Endodermal cell (in vitro differentiated cells): ENCODE results near the gene PTPRN2. TPM values are rescaled to one million over a fixed set of nuclear protein-coding genes. Genes with fewer than 3 reads are reported as not detected.

Source experiments
- DNase-seq: peaks from one replicate; pipeline ENCODE4 v3.0.0-alpha.2; 2017
- H3K27ac ChIP-seq: 2 replicates; pipeline ENCODE4 v1.5.1; 2013; ENCODE audit warnings: mild to moderate bottlenecking, low read depth, low read length, moderate library complexity
- H3K27me3 ChIP-seq: 2 replicates; pipeline ENCODE4 v1.6.1; 2013; ENCODE audit warnings: mild to moderate bottlenecking, low read length, moderate library complexity; ENCODE audit not compliant: insufficient read depth, control insufficient read depth, poor library complexity, severe bottlenecking
- H3K36me3 ChIP-seq: 2 replicates; pipeline ENCODE4 v1.7.0; 2013; ENCODE audit warnings: mild to moderate bottlenecking, low read length, moderate library complexity; ENCODE audit not compliant: control insufficient read depth, insufficient read depth
- H3K4me1 ChIP-seq: one replicate; pipeline ENCODE4 v1.7.0; 2013; ENCODE audit warnings: low read length; ENCODE audit not compliant: control insufficient read depth, insufficient read depth
- H3K4me3 ChIP-seq: 2 replicates; pipeline ENCODE4 v1.5.1; 2013; ENCODE audit warnings: mild to moderate bottlenecking, low read length, moderate library complexity
- H3K9ac ChIP-seq: 2 replicates; pipeline ENCODE4 v1.6.1; 2013; ENCODE audit warnings: mild to moderate bottlenecking, low read length, moderate library complexity; ENCODE audit not compliant: poor library complexity, severe bottlenecking; ENCODE audit errors: extremely low read depth
- H3K9me3 ChIP-seq: 2 replicates; pipeline ENCODE4 v1.6.1; 2013; ENCODE audit warnings: mild to moderate bottlenecking, low read length, moderate library complexity; ENCODE audit not compliant: control insufficient read depth
- H3K27ac Mint-ChIP-seq: 2 replicates; pipeline ENCODE4 v1.8.0; 2020; ENCODE audit warnings: mixed read lengths
- H3K27me3 Mint-ChIP-seq: 2 replicates; pipeline ENCODE4 v1.8.0; 2021; ENCODE audit warnings: mild to moderate bottlenecking, mixed read lengths; ENCODE audit not compliant: insufficient read depth
- H3K36me3 Mint-ChIP-seq: 2 replicates; pipeline ENCODE4 v1.8.0; 2020; ENCODE audit warnings: low read depth, mixed read lengths
- H3K4me1 Mint-ChIP-seq: 2 replicates; pipeline ENCODE4 v1.8.0; 2020; ENCODE audit warnings: mixed read lengths
- H3K4me3 Mint-ChIP-seq: 2 replicates; pipeline ENCODE4 v1.8.0; 2020; ENCODE audit warnings: mild to moderate bottlenecking, moderate library complexity, mixed read lengths
- H3K9me3 Mint-ChIP-seq: 2 replicates; pipeline ENCODE4 v1.8.0; 2020; ENCODE audit warnings: mild to moderate bottlenecking, mixed read lengths
- WGBS, 2 experiments: methylation state at CpG; one replicate each; pipeline versions ENCODE4 v1.1.5 to v1.1.7; 2013; ENCODE audit warnings: missing lambda C conversion rate in 2 of 2, mixed read lengths in 1 of 2; ENCODE audit not compliant: insufficient coverage in 1 of 2, insufficient read length in 1 of 2; 5-methylcytosine and 5-hydroxymethylcytosine counted together
- total RNA-seq, 2 donors: library from RNA; stranded (reverse); fragmentation: NEBNext Ultra II Directional in 1 of 2; extraction: Animal tissue kit (Norgen Biotek cat#: 25700) in 1 of 2; gene quantifications; 2 replicates in 1 of 2; 3 replicates in 1 of 2; pipeline ENCODE4 v1.2.1, GENCODE V29; 2021
- TF ChIP-seq, protein P1 (sequence below): fragments of 200-600 bp; sonication (generic); conservative IDR thresholded peaks from 2 replicates; pipeline ENCODE4 v1.5.0; 2021; ENCODE audit warnings: antibody characterized with exemption, mild to moderate bottlenecking

PTPRN2 gene
- total RNA-seq, 2 donors from 2014 or later = 0.69 to 1.2 TPM

DNA sequence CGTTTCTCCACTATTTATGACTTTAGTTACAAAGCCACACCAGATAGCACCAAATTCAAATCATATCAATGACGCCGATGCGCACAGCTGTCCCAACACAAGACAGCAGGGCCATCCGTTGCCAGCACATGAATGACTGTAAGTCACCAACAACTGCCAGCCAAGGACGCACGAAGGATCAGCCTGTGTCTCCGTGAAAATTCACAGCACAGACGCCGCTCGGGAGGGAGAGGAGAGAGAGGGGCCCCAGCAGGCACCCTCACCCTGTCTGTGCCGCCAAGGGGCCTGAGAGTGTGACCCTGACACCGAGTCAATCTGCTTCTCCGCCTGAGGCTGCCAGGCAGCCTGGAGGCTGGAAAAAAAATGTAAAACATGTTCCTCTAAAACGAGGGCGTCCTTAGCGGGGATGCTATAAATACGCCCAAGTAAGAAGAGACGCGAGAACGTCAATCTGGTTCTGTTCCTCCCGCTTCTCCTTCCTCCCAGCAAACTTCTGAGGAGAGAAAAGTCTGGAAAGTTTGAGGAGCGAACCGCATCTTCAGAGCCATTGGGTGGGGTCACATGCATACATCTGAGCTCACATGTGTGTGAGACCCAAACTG lies 111.2 kb downstream of the PTPRN2 start:
- Mint-ChIP-seq H3K27me3 (no peaks in the 10 kb centered on the region), H3K4me3 (no peak overlapping the region), H3K4me1 (peaks cover 2% of the 10 kb centered on the region), H3K27ac (no peak overlapping the region), H3K36me3 (no peaks in the 10 kb centered on the region), H3K9me3 (no peaks in the 10 kb centered on the region)
- TF ChIP-seq, protein P1, sequence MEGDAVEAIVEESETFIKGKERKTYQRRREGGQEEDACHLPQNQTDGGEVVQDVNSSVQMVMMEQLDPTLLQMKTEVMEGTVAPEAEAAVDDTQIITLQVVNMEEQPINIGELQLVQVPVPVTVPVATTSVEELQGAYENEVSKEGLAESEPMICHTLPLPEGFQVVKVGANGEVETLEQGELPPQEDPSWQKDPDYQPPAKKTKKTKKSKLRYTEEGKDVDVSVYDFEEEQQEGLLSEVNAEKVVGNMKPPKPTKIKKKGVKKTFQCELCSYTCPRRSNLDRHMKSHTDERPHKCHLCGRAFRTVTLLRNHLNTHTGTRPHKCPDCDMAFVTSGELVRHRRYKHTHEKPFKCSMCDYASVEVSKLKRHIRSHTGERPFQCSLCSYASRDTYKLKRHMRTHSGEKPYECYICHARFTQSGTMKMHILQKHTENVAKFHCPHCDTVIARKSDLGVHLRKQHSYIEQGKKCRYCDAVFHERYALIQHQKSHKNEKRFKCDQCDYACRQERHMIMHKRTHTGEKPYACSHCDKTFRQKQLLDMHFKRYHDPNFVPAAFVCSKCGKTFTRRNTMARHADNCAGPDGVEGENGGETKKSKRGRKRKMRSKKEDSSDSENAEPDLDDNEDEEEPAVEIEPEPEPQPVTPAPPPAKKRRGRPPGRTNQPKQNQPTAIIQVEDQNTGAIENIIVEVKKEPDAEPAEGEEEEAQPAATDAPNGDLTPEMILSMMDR = no peak
- 83 to 85% methylated on average over 18 to 24 of the region's 24 CpGs for WGBS, 2 experiments
- no peaks in the 10 kb centered on the region for H3K4me1 ChIP-seq
- DNase-seq = no peak
- no peak overlapping the region for H3K9ac ChIP-seq
- no peaks in the 10 kb centered on the region for H3K36me3 ChIP-seq
- no peaks in the 10 kb centered on the region for H3K27me3 ChIP-seq
- H3K9me3 ChIP-seq = peaks cover 68% of the 10 kb centered on the region
- H3K4me3 ChIP-seq = no peak overlapping the region
- no peak overlapping the region for H3K27ac ChIP-seq

DNA sequence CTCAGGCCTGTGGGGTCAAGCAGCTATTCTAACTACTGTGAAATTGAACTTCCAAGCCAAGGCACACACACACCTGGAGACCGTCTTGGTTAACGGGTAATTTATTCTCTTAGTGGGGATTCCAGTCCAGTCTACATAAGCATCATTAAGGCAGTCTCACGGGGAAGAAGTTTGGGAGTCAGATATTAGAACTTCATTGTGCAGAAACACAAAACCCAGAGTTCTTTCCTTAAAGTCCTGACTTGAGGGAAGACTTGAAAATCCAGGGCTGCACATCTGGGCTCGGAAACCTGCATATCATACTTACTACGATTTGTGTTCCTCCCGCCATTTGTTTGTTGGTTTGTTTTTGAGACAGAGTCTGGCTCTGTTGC lies 112.0 kb downstream of the PTPRN2 start:
- Histone ChIP-seq H3K27me3 (no peaks in the 10 kb centered on the region), H3K4me3 (no peak overlapping the region), H3K4me1 (no peaks in the 10 kb centered on the region), H3K27ac (no peak overlapping the region), H3K9ac (no peak overlapping the region), H3K36me3 (no peaks in the 10 kb centered on the region), H3K9me3 (peaks cover 62% of the 10 kb centered on the region)
- peaks cover 2% of the 10 kb centered on the region for H3K4me1 Mint-ChIP-seq
- H3K27ac Mint-ChIP-seq = no peak overlapping the region
- 89 to 100% methylated on average over 4 to 6 of the region's 6 CpGs for WGBS, 2 experiments
- H3K9me3 Mint-ChIP-seq = no peaks in the 10 kb centered on the region
- no peak overlapping the region for H3K4me3 Mint-ChIP-seq
- no peaks in the 10 kb centered on the region for H3K36me3 Mint-ChIP-seq
- DNase-seq = no peak
- no peaks in the 10 kb centered on the region for H3K27me3 Mint-ChIP-seq
- TF ChIP-seq, protein P1 = no peak

DNA sequence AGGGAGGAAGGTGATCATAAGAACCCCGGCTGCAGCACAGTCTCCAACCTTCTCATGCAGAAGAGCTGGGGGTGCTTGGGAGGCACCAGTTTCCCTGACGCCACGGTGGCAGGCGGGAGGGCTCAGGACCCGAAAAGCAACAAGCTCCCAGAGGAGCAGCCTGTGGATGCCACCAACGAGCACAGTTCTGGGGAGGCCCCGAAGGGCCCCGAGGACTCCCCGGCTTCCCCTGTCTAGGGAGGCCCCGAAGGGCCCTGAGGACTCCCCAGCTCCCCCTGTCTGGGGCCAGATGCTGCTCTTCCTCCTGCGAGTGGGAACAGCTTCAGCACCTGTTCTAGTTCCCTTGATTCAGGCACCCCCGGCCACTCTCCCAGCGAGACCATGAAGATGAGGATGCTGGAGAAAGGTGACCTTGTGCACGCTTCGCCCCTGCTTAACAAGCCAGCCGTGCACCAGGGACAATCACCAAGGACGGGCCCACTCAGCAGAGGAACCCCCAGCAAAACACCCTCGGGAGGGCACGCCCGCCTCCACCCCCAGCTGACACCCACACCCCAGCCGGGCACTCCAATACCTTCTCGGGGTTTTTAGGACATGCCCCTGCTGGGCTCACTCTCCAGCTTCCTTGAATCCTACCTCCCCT lies 112.5 kb downstream of the PTPRN2 start:
- no peaks in the 10 kb centered on the region for H3K36me3 ChIP-seq
- Mint-ChIP-seq H3K36me3 (no peaks in the 10 kb centered on the region), H3K27ac (no peak overlapping the region), H3K4me1 (peaks cover 2% of the 10 kb centered on the region), H3K9me3 (no peaks in the 10 kb centered on the region), H3K4me3 (no peak overlapping the region), H3K27me3 (no peaks in the 10 kb centered on the region)
- no peak overlapping the region for H3K9ac ChIP-seq
- TF ChIP-seq, protein P1 = no peak
- no peak overlapping the region for H3K27ac ChIP-seq
- H3K27me3 ChIP-seq = no peaks in the 10 kb centered on the region
- 87 to 95% methylated on average over 11 to 22 of the region's 22 CpGs for WGBS, 2 experiments
- no peak overlapping the region for H3K4me3 ChIP-seq
- DNase-seq = no peak
- peaks cover 62% of the 10 kb centered on the region for H3K9me3 ChIP-seq
- H3K4me1 ChIP-seq = no peaks in the 10 kb centered on the region
